A549 (cell line): Measurements from ENCODE around the gene SMAD5.

Experiments
- CEBPB ChIP-seq, 2 experiments: fragments of >200 bp in 1 of 2; sonication (Bioruptor Twin) in 1 of 2; formaldehyde crosslinking in 1 of 2; IDR thresholded peaks; 2 replicates each; pipeline ENCODE4 v1.6.1; 2012 to 2016
- HOXA7 ChIP-seq: fragments of 250-450 bp; sonication (Bioruptor Pico); IDR thresholded peaks from 2 replicates; pipeline ENCODE4 v1.5.0; 2020; ENCODE audit warnings: mild to moderate bottlenecking, moderate library complexity
- MAZ ChIP-seq: fragments of 150-350 bp; IDR thresholded peaks from 2 replicates; pipeline ENCODE4 v1.6.1; 2014; ENCODE audit warnings: antibody characterized with exemption, low read depth, low read length, borderline replicate concordance
- RFX5 ChIP-seq: fragments of 450-650 bp; IDR thresholded peaks from 2 replicates; pipeline ENCODE4 v1.7.1; 2014; ENCODE audit warnings: antibody characterized with exemption, mild to moderate bottlenecking, moderate library complexity
- TF ChIP-seq, protein P1 (sequence below): fragments of >200 bp; sonication (Bioruptor Twin); formaldehyde crosslinking; IDR thresholded peaks from 3 replicates; pipeline ENCODE4 v1.5.1; 2016
- TF ChIP-seq, protein P2 (sequence below): IDR thresholded peaks from 2 replicates; pipeline ENCODE4 v1.6.1; 2012
- TF ChIP-seq, protein P3 (sequence below): fragments of 250-450 bp; sonication (Bioruptor Pico); IDR thresholded peaks from 2 replicates; pipeline ENCODE4 v1.5.0; 2021; ENCODE audit warnings: mild to moderate bottlenecking, moderate library complexity, borderline replicate concordance

DNA sequence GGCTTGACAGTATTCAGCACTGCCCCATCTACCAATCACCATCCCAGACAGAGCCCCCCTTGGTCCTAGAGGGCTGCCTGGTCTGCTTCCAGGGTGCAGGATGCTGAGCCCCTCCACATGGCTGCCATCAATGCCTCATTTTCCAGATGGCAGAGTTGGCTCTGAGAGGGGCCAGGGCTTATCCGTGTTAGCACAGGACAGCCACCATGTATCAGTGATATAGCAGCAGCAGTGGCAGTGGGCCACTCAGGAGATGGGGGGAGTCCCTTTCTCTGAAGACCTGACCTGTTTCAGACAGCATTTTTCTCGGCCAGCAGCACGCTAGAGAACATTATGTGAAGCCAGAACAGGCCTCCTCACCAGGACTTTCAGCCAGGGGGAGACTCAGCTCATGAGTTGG, 61.9 kb downstream of the SMAD5 start:
- TF ChIP-seq MAZ (no peak), CEBPB (IDR thresholded peaks at IDR 0.05) (no peak), HOXA7 (CRISPR knock-in tag) (no peak), RFX5 (no peak)
- TF ChIP-seq, protein P1, sequence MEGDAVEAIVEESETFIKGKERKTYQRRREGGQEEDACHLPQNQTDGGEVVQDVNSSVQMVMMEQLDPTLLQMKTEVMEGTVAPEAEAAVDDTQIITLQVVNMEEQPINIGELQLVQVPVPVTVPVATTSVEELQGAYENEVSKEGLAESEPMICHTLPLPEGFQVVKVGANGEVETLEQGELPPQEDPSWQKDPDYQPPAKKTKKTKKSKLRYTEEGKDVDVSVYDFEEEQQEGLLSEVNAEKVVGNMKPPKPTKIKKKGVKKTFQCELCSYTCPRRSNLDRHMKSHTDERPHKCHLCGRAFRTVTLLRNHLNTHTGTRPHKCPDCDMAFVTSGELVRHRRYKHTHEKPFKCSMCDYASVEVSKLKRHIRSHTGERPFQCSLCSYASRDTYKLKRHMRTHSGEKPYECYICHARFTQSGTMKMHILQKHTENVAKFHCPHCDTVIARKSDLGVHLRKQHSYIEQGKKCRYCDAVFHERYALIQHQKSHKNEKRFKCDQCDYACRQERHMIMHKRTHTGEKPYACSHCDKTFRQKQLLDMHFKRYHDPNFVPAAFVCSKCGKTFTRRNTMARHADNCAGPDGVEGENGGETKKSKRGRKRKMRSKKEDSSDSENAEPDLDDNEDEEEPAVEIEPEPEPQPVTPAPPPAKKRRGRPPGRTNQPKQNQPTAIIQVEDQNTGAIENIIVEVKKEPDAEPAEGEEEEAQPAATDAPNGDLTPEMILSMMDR = no peak
- TF ChIP-seq, protein P2, sequence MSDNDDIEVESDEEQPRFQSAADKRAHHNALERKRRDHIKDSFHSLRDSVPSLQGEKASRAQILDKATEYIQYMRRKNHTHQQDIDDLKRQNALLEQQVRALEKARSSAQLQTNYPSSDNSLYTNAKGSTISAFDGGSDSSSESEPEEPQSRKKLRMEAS = no peak
- TF ChIP-seq, protein P3, sequence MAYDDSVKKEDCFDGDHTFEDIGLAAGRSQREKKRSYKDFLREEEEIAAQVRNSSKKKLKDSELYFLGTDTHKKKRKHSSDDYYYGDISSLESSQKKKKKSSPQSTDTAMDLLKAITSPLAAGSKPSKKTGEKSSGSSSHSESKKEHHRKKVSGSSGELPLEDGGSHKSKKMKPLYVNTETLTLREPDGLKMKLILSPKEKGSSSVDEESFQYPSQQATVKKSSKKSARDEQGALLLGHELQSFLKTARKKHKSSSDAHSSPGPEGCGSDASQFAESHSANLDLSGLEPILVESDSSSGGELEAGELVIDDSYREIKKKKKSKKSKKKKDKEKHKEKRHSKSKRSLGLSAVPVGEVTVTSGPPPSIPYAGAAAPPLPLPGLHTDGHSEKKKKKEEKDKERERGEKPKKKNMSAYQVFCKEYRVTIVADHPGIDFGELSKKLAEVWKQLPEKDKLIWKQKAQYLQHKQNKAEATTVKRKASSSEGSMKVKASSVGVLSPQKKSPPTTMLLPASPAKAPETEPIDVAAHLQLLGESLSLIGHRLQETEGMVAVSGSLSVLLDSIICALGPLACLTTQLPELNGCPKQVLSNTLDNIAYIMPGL = no peak
